NOMO-1 (cell line): ENCODE results near the gene TMSB10.
"Not testable (repeated sequence)": the region's sequence is repeated elsewhere in the genome, so short reads cannot be mapped to it uniquely, and the experiment has no call there.

Experiments used
- DNase-seq, 2 experiments: peaks; one replicate each; lab custom pipeline; 2025; ENCODE audit not compliant: unreplicated experiment in 2 of 2; lab: John Stamatoyannopoulos, UW

TMSB10 gene

GRCh38 chr2:84925724-84926376 is 20.4 kb downstream of the TMSB10 start:
- peak; percentile 87 to 94 for DNase-seq

GRCh38 chr2:84927275-84927627 is 21.8 kb downstream of the TMSB10 start:
- no peak for DNase-seq

- no peak for DNase-seq
These were observed 25.9 kb downstream of the TMSB10 start for GRCh38 chr2:84931384-84931821.

GRCh38 chr2:84938194-84938879 is 32.9 kb downstream of the TMSB10 start:
- DNase-seq, result peak in 1 of 2 experiments; percentile 57

GRCh38 chr2:84939426-84940087 is 34.1 kb downstream of the TMSB10 start:
- peak; percentile 92 to 96 for DNase-seq

GRCh38 chr2:84940088-84940470 is 34.6 kb downstream of the TMSB10 start:
- no peak for DNase-seq

- peak; percentile 37 to 90 for DNase-seq
These were observed 35.5 kb downstream of the TMSB10 start for GRCh38 chr2:84940831-84941412.

- DNase-seq, result no peak
These were observed 36.7 kb downstream of the TMSB10 start for GRCh38 chr2:84942166-84942565.

GRCh38 chr2:84942964-84943421 is 37.5 kb downstream of the TMSB10 start:
- no peak for DNase-seq

GRCh38 chr2:84944295-84944909 is 38.9 kb downstream of the TMSB10 start:
- DNase-seq, result no peak

- not testable (repeated sequence) for DNase-seq
These were observed 40.4 kb downstream of the TMSB10 start for GRCh38 chr2:84945838-84946203.

- DNase-seq, result peak; percentile 81 to 83
These were observed 41.0 kb downstream of the TMSB10 start for GRCh38 chr2:84946204-84947009.

GRCh38 chr2:84947010-84947593 is 41.6 kb downstream of the TMSB10 start:
- no peak for DNase-seq

GRCh38 chr2:84953535-84953934 is 48.1 kb downstream of the TMSB10 start:
- no peak for DNase-seq

GRCh38 chr2:84954329-84954728 is 48.9 kb downstream of the TMSB10 start:
- no peak for DNase-seq
